GM12875 (cell line): Measurements from ENCODE around the gene TIMM22.

Source experiments
- H3K4me3 ChIP-seq: one replicate; pipeline ENCODE4 v1.5.1; 2011; ENCODE audit warnings: low read depth, low read length, control low read depth
- TF ChIP-seq, protein P1 (sequence below): IDR thresholded peaks from 2 replicates; pipeline ENCODE4 v1.5.1; 2011; ENCODE audit warnings: low read depth, mild to moderate bottlenecking, control low read depth, inconsistent platforms, low read length, moderate library complexity, borderline replicate concordance; ENCODE audit not compliant: insufficient read depth

TIMM22 gene

DNA sequence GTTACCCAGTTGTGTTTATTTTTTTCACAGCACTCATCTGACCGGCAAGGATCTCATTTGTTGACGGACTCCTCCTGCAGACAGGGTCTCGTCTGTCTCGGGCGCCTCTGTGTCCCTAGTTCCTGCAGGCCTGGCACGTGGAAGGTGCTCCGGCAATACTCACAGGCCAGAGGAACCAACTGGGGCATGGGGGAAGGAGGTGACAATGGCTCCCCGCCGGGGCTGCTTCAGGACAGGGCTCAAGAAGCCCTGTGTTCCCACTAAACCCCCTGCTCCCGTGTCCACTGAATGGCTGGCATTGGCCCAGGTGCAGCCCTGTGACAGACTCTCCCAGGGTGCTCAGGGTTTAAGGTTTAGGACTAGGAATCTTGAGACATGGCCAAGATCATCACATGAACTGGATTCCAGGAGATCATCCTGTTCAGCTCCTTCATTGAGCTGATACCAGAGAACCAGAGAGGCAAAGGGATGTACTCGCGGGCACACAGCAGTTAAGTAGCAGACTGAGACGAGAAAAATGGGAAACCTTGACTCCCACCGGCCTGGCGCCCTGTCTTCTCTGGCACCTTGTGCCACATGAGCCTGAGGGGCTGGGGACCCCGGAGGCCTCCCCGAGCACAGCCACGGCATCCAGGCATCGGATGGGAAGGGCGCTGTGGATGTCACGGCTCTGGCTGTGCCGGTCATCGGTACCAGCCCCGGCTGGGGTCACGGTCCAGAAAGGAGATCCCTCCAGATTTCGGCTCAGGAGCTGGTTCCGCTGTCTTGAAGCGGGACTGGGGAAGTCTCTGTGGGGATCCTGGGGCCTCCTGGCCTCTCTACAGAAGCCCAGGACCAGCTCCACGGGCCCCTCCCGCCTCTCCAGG is 29.0 kb downstream of the TIMM22 start:
- H3K4me3 ChIP-seq, result no peak overlapping the region
- TF ChIP-seq, protein P1, sequence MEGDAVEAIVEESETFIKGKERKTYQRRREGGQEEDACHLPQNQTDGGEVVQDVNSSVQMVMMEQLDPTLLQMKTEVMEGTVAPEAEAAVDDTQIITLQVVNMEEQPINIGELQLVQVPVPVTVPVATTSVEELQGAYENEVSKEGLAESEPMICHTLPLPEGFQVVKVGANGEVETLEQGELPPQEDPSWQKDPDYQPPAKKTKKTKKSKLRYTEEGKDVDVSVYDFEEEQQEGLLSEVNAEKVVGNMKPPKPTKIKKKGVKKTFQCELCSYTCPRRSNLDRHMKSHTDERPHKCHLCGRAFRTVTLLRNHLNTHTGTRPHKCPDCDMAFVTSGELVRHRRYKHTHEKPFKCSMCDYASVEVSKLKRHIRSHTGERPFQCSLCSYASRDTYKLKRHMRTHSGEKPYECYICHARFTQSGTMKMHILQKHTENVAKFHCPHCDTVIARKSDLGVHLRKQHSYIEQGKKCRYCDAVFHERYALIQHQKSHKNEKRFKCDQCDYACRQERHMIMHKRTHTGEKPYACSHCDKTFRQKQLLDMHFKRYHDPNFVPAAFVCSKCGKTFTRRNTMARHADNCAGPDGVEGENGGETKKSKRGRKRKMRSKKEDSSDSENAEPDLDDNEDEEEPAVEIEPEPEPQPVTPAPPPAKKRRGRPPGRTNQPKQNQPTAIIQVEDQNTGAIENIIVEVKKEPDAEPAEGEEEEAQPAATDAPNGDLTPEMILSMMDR, result no peak

DNA sequence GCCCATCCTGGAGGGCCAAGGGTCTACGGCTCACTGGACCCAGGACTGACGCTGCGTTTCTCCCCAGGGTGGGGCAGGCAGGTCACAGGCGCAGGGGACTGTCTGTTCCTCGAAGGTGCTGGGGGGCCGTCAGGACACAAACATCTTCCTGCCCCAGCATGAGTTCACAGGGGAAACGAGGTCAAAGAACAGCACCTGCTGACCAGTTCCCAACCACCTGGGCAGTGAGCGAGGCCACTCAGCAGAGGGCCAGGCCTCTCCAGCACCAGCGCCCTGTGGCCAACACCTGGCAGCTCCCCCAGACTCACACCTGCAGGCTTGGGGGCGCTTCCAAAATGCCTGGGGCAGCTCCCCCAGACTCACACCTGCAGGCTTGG is 29.7 kb downstream of the TIMM22 start:
- H3K4me3 ChIP-seq, result no peak overlapping the region
- TF ChIP-seq, protein P1, result no peak

DNA sequence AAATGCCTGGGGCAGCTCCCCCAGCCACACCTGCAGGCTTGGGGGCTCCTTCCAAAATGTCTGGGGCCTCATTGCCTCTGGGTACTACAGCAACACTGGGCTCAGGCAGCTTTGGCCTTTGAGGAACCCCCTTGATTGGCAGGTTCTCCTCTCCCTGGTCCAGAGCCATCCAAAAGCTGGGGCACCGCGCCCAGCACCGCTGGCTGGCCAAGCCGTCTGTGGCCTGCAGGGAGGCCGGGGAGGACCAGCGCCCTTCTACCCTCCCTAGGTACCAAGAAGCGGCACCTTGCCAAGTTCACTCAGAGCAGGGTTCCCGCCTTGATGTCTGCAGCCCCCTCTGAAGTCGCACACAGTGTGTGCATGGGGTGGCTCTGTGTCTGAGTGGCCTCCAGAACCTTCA is 30.1 kb downstream of the TIMM22 start:
- TF ChIP-seq, protein P1, result no peak
- no peak overlapping the region for H3K4me3 ChIP-seq

DNA sequence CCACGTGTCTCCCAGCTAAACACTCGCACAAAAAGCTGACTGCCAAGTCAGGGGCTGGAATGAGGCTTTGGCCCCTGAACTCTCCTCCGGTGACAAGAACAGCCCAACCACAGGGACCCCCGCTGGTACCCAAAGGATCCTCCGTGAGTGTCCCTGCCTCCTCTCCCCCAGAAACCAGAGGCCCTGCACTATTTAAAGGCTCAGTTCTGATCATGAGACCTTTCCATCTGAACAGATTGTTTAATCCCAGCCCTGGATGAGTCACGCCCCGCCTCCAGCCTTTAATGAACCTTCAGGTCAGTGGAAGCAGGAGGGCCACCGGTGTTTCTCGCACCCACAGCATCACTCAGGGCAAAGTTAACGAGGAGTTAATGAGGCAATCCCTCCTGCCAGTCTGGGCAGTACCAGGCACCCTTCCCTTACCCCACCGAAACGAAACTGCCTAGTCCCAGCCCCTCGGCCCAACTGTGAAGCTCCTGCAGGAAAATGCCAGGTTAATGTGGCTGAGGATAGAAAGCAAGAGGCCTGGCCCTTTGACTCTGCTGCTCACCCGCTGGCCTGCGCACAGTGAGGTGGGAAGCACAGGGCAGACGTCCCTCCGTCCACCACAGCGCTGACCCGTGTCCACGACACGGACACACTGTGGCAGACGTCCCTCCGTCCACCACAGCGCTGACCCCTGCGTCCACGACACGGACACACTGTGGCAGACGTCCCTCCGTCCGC is 32.4 kb downstream of the TIMM22 start:
- TF ChIP-seq, protein P1, result no peak
- no peak overlapping the region for H3K4me3 ChIP-seq

DNA sequence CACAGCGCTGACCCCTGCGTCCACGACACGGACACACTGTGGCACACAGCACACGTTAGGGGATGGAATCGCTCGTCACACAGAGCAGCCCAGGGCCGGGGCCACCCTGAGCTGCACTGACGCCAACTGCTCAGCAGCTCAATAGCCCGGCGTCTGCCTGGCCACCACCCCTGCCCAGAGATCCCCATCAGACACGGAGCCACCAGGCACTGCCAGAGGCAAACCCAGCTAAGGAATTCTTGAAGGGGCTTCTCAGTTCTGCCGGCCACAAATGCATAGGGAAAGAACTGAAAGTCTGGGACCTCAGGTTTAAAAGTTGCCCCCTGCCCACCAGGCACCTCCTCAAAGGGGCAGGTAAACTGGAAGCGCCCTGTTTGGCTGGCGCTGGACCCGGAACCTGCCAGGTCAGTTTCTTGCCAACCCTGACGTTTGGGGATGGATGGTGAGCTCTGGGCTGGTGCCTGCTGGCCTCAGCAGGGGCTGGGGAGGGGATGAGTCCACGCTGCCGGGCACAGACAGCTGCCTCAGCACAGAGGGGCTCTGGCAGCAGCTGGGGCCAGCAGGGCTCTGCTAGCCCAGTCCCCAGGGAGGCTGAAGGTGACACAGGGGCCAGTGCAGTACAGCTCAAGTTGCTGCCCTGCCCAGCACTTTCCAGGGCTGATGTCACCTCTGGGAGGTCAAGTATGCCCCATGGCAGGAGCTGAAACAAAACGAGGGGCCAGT is 33.2 kb downstream of the TIMM22 start:
- no peak overlapping the region for H3K4me3 ChIP-seq
- TF ChIP-seq, protein P1, result no peak

DNA sequence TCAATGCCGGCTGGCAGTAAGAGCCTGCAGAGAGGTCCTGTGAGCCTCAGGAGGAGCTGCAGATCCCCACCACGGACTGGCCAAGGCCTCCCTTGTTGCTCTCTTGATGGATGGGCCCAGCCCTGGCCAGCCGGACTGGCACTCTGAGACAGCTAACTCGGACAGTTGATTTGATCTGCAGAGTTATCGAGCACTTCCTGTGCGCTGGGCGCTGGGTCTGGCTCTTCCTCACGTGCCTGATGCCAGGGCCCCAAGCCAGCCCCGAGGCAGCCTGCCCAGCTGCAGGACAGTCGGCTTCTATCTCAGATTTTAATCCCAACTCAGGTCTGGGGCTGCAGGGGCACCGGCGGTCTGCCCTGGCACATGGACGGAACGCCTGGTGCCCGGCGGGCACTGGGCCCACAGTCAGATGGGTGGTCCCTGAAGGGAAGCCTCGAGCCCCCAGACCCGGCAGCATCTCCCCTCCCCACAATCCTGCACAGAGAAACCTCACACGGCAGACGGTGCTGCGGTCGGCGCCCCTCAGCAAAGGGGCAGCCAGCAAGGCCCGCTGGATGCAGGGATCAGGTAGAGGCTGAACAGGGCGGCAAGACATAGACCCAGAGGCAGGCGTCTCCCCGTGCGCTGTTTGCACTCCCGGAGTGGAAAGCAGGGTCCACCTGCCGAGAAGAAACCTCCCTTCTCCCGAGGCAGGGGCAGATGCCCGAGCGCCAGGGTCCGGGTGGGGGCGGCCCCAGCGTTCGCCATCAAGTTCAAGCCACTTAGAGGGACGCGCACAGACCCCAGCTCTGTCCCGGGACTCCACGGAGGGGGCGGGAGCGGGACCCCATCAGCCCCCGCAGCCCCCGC is 34.0 kb downstream of the TIMM22 start:
- no peak overlapping the region for H3K4me3 ChIP-seq
- TF ChIP-seq, protein P1, result no peak
